SK-N-SH (cell line): ENCODE data around the gene CDC42SE2. TPM values are rescaled to one million over a fixed set of nuclear protein-coding genes. Genes with fewer than 3 reads are reported as not detected.

Source experiments
- CTCF ChIA-PET: fragments of 300-600, 350-600 bp; formaldehyde crosslinking; extraction: SDS; loops from one replicate; lab custom pipeline; 2021; lab: Yijun Ruan, JAX
- POLR2A ChIA-PET: fragments of 350-600 bp; sonication (Branson Sonifier 250); formaldehyde crosslinking; extraction: SDS; loops from one replicate; lab custom pipeline; 2020; ENCODE audit warnings: antibody characterized with exemption, inconsistent platforms; lab: Yijun Ruan, JAX
- DNase-seq: peaks from one replicate; pipeline ENCODE4 v3.0.0; 2012
- H2AFZ ChIP-seq: fragments of 200-600 bp; sonication (generic); 2 replicates; pipeline ENCODE4 v1.8.1; 2016; ENCODE audit warnings: antibody characterized with exemption, mild to moderate bottlenecking, low read depth
- H3F3A ChIP-seq: fragments of 200-600 bp; sonication (generic); replicated peaks from 2 replicates; pipeline ENCODE3; 2016; ENCODE audit warnings: antibody characterized with exemption, mild to moderate bottlenecking; ENCODE audit not compliant: insufficient read depth
- H3K27ac ChIP-seq, 2 experiments: fragments of 200-500 bp in 1 of 2; fragments of 200-600 bp in 1 of 2; sonication (Bioruptor generic) in 1 of 2; sonication (generic), shearing (Covaris generic) in 1 of 2; 2 replicates each; pipeline versions ENCODE4 v1.5.1 to v1.6.1; 2014 to 2016; ENCODE audit warnings: low read depth in 2 of 2, inconsistent platforms in 1 of 2, low read length in 1 of 2, mild to moderate bottlenecking in 1 of 2, mixed read lengths in 1 of 2
- H3K27me3 ChIP-seq: fragments of 200-600 bp; sonication (generic), shearing (Covaris generic); 2 replicates; pipeline ENCODE4 v1.6.1; 2016; ENCODE audit warnings: mixed run types; ENCODE audit not compliant: insufficient read depth
- H3K36me3 ChIP-seq, 2 experiments: fragments of 200-500 bp in 1 of 2; fragments of 200-600 bp in 1 of 2; sonication (Bioruptor generic) in 1 of 2; sonication (generic) in 1 of 2; replicated peaks in 1 of 2; 2 replicates each; pipeline versions ENCODE3 to v1.5.1; 2014 to 2016; ENCODE audit warnings: low read length in 1 of 2, mild to moderate bottlenecking in 1 of 2; ENCODE audit not compliant: insufficient read depth in 2 of 2, control insufficient read depth in 1 of 2
- H3K4me1 ChIP-seq, 2 experiments: fragments of 200-500 bp in 1 of 2; fragments of 200-600 bp in 1 of 2; sonication (Bioruptor generic) in 1 of 2; sonication (generic), shearing (Covaris generic) in 1 of 2; 2 replicates each; pipeline versions ENCODE4 v1.5.1 to v1.6.1; 2014 to 2016; ENCODE audit warnings: low read depth in 1 of 2, low read length in 1 of 2, mixed run types in 1 of 2; ENCODE audit not compliant: insufficient read depth in 2 of 2, control insufficient read depth in 1 of 2
- H3K4me2 ChIP-seq: fragments of 200-600 bp; sonication (generic), shearing (Covaris generic); 2 replicates; pipeline ENCODE4 v1.6.1; 2017; ENCODE audit warnings: mixed run types
- H3K4me3 ChIP-seq, 2 experiments: fragments of 200-500 bp in 1 of 2; fragments of 200-600 bp in 1 of 2; sonication (Bioruptor generic) in 1 of 2; sonication (generic), shearing (Covaris generic) in 1 of 2; 2 replicates each; pipeline versions ENCODE4 v1.5.1 to v1.8.1; 2014 to 2016; ENCODE audit warnings: low read depth in 2 of 2, inconsistent platforms in 1 of 2, low read length in 1 of 2, mild to moderate bottlenecking in 1 of 2, mixed read lengths in 1 of 2, moderate library complexity in 1 of 2
- H3K79me2 ChIP-seq: fragments of 200-600 bp; sonication (generic); 2 replicates; pipeline ENCODE4 v1.8.1; 2017; ENCODE audit warnings: mild to moderate bottlenecking; ENCODE audit not compliant: insufficient read depth
- H3K9ac ChIP-seq: fragments of 200-600 bp; sonication (generic); 2 replicates; pipeline ENCODE4 v1.6.1; 2017; ENCODE audit warnings: mixed run types
- H3K9me2 ChIP-seq: fragments of 200-600 bp; sonication (generic); 2 replicates; pipeline ENCODE4 v1.6.1; 2017; ENCODE audit warnings: mixed run types
- H3K9me3 ChIP-seq: fragments of 200-600 bp; sonication (generic); 2 replicates; pipeline ENCODE4 v1.6.1; 2017; ENCODE audit warnings: mixed run types, mild to moderate bottlenecking, moderate library complexity
- H4K20me1 ChIP-seq: fragments of 200-600 bp; sonication (generic); 2 replicates; pipeline ENCODE4 v1.6.1; 2017; ENCODE audit warnings: mild to moderate bottlenecking, mixed run types; ENCODE audit not compliant: insufficient read depth
- CHD2 ChIP-seq: fragments of 150-350 bp; IDR thresholded peaks from 2 replicates; pipeline ENCODE4 v1.6.1; 2018; ENCODE audit warnings: low read length; ENCODE audit not compliant: partially characterized antibody
- ELF1 ChIP-seq: IDR thresholded peaks from 2 replicates; pipeline ENCODE4 v1.4.0; 2012
- EP300 ChIP-seq, 2 experiments: IDR thresholded peaks; 2 replicates each; pipeline versions ENCODE4 v1.4.0 to v1.6.1; 2012; ENCODE audit warnings: borderline replicate concordance in 1 of 2, low read depth in 1 of 2, low read length in 1 of 2
- FOSL2 ChIP-seq: IDR thresholded peaks from 2 replicates; pipeline ENCODE4 v1.4.0; 2012; ENCODE audit warnings: low read depth, mild to moderate bottlenecking, moderate library complexity, borderline replicate concordance
- FOXJ3 ChIP-seq: sonication (generic); formaldehyde crosslinking; IDR thresholded peaks from 2 replicates; pipeline ENCODE4 v1.5.1; 2020; ENCODE audit warnings: mild to moderate bottlenecking, missing genetic modification reagents
- GATA2 ChIP-seq: sonication (generic); formaldehyde crosslinking; IDR thresholded peaks from 2 replicates; pipeline ENCODE4 v1.5.0; 2020; ENCODE audit warnings: mild to moderate bottlenecking, missing genetic modification reagents
- MAX ChIP-seq: IDR thresholded peaks from 2 replicates; pipeline ENCODE4 v1.4.0; 2012; ENCODE audit warnings: low read depth
- NRF1 ChIP-seq: IDR thresholded peaks from 2 replicates; pipeline ENCODE4 v1.6.1; 2012; ENCODE audit warnings: low read depth, mild to moderate bottlenecking, low read length
- POLR2AphosphoS5 ChIP-seq: IDR thresholded peaks from 2 replicates; pipeline ENCODE4 v1.6.1; 2012; ENCODE audit warnings: low read depth, low read length
- REST ChIP-seq: IDR thresholded peaks from 2 replicates; pipeline ENCODE4 v1.6.1; 2012; ENCODE audit warnings: mild to moderate bottlenecking, low read depth, low read length, moderate library complexity
- RFX5 ChIP-seq: IDR thresholded peaks from 2 replicates; pipeline ENCODE4 v1.6.1; 2012; ENCODE audit warnings: mild to moderate bottlenecking, improper control_type of control experiment, low read length
- SIN3A ChIP-seq: IDR thresholded peaks from 2 replicates; pipeline ENCODE4 v1.6.1; 2012; ENCODE audit warnings: low read depth, mild to moderate bottlenecking, low read length, moderate library complexity, borderline replicate concordance
- SMC3 ChIP-seq: IDR thresholded peaks from 2 replicates; pipeline ENCODE4 v1.6.1; 2012; ENCODE audit warnings: low read depth, low read length, improper control_type of control experiment
- TAF1 ChIP-seq: IDR thresholded peaks from 2 replicates; pipeline ENCODE4 v1.6.1; 2012; ENCODE audit warnings: low read depth, mild to moderate bottlenecking, low read length, moderate library complexity, borderline replicate concordance
- TCF12 ChIP-seq: IDR thresholded peaks from 2 replicates; pipeline ENCODE4 v1.4.0; 2012
- TEAD4 ChIP-seq: IDR thresholded peaks from 2 replicates; pipeline ENCODE4 v1.4.0; 2012; ENCODE audit warnings: mild to moderate bottlenecking, borderline replicate concordance; ENCODE audit not compliant: insufficient read depth
- YY1 ChIP-seq: IDR thresholded peaks from 2 replicates; pipeline ENCODE4 v1.4.0; 2012; ENCODE audit warnings: low read depth, mild to moderate bottlenecking
- ZBTB33 ChIP-seq: IDR thresholded peaks from 2 replicates; pipeline ENCODE4 v1.4.0; 2012; ENCODE audit warnings: low read depth, borderline replicate concordance
- polyA plus RNA-seq, 3 experiments: library from polyadenylated mRNA; depleted of rRNA; stranded (reverse); fragments of >200 nt; gene quantifications; 2 replicates each; pipeline ENCODE4 v1.2.3, GENCODE V29; 2012

Gene CDC42SE2
- polyA plus RNA-seq, 1 of the 3 experiments (the other 2 are of a cell fraction) = 8.6 TPM

GRCh38 chr5:131323378-131323777 lies 59.5 kb downstream of the CDC42SE2 start:
- no peaks in the 10 kb centered on the region for H3K27me3 ChIP-seq
- ChIA-PET CTCF (no interaction called here), POLR2A (no interaction called here)
- no peak for DNase-seq
- H3K9ac ChIP-seq = no peak overlapping the region
- H3F3A ChIP-seq = peaks cover 11% of the 10 kb centered on the region
- H3K9me2 ChIP-seq = no peaks in the 10 kb centered on the region; the same call in 1 of the 2 replicates
- H3K4me1 ChIP-seq = peaks cover 0 to 24% of the 10 kb centered on the region in 2 experiments; a peak in 2 of 4 replicates
- peaks cover 81% of the 10 kb centered on the region for H3K79me2 ChIP-seq
- H3K4me2 ChIP-seq = no peak overlapping the region
- H2AFZ ChIP-seq = no peak overlapping the region
- H3K4me3 ChIP-seq = no peak overlapping the region
- no peaks in the 10 kb centered on the region for H3K9me3 ChIP-seq
- no peak for TF ChIP-seq SMC3
- no peak for TF ChIP-seq POLR2AphosphoS5
- TF ChIP-seq ELF1 = no peak
- TF ChIP-seq YY1 = no peak
- no peak for TF ChIP-seq MAX
- TF ChIP-seq NRF1 = no peak
- no peak for TF ChIP-seq TEAD4
- no peak for TF ChIP-seq RFX5
- no peak for TF ChIP-seq CHD2
- TF ChIP-seq SIN3A = no peak
- TF ChIP-seq FOSL2 = no peak
- TF ChIP-seq FOXJ3 (CRISPR knock-in tag) = no peak
- no peak for TF ChIP-seq EP300 (IDR thresholded peaks at IDR 0.05; ENCODE audit: borderline replicate concordance in 1 of 2, low read depth in 1 of 2, low read length in 1 of 2)
- no peak for TF ChIP-seq ZBTB33
- TF ChIP-seq TCF12 = no peak
- no peak for TF ChIP-seq REST
- no peak for TF ChIP-seq GATA2 (CRISPR knock-in tag)
- TF ChIP-seq TAF1 = no peak
- H3K27ac ChIP-seq = no peak overlapping the region
- H3K36me3 ChIP-seq = peaks cover 0 to 16% of the 10 kb centered on the region in 2 experiments
- peaks cover 22% of the 10 kb centered on the region for H4K20me1 ChIP-seq
